Fibroblast of upper back skin (primary cell): ENCODE measurements around the gene HSD17B8.

ENCODE experiments used
- DNase-seq: peaks from one replicate; pipeline ENCODE4 v3.0.0-alpha.2; 2013

Gene HSD17B8

GRCh38 chr6:33204415-33205190 lies at the start of gene HSD17B8:
HSD17B8 (plus strand) TSS chr6:33204655; CDS start chr6:33204669, 14 bp downstream.
- DNase-seq, result peak; percentile 91

- DNase-seq, result no peak
These were observed 47.9 kb upstream of the HSD17B8 start for GRCh38 chr6:33156561-33156960.

GRCh38 chr6:33156964-33157363 lies 47.5 kb upstream of the HSD17B8 start:
- no peak for DNase-seq

- DNase-seq, result no peak
These were observed 44.4 kb upstream of the HSD17B8 start for GRCh38 chr6:33160096-33160495.

- peak; percentile 83 for DNase-seq
These were observed 43.6 kb upstream of the HSD17B8 start for GRCh38 chr6:33160728-33161344.

- peak; percentile 62 for DNase-seq
These were observed 42.8 kb upstream of the HSD17B8 start for GRCh38 chr6:33161354-33162331.

- no peak for DNase-seq
These were observed 40.9 kb upstream of the HSD17B8 start for GRCh38 chr6:33163540-33163939.

GRCh38 chr6:33164176-33164575 lies 40.3 kb upstream of the HSD17B8 start:
- no peak for DNase-seq

GRCh38 chr6:33164665-33165373 lies 39.6 kb upstream of the HSD17B8 start:
- no peak for DNase-seq

GRCh38 chr6:33165581-33166258 lies 38.7 kb upstream of the HSD17B8 start:
- no peak for DNase-seq

GRCh38 chr6:33166363-33166762 lies 38.1 kb upstream of the HSD17B8 start:
- DNase-seq, result no peak

GRCh38 chr6:33166811-33167210 lies 37.6 kb upstream of the HSD17B8 start:
- no peak for DNase-seq

GRCh38 chr6:33167374-33168283 lies 36.8 kb upstream of the HSD17B8 start:
- DNase-seq, result no peak

GRCh38 chr6:33168284-33168601 lies 36.2 kb upstream of the HSD17B8 start:
- no peak for DNase-seq

- DNase-seq, result no peak
These were observed 35.8 kb upstream of the HSD17B8 start for GRCh38 chr6:33168639-33169038.

- DNase-seq, result no peak
These were observed 34.9 kb upstream of the HSD17B8 start for GRCh38 chr6:33169291-33170175.

GRCh38 chr6:33170176-33171015 lies 34.1 kb upstream of the HSD17B8 start:
- DNase-seq, result no peak

GRCh38 chr6:33171016-33171879 lies 33.2 kb upstream of the HSD17B8 start:
- DNase-seq, result no peak
